ENCODE measurements around the gene LYAR.

GRCh38 chr4:4288098-4288497 is 1.9 kb downstream of the LYAR start:
- TF ChIP-seq CTCF (IDR thresholded peaks at IDR 0.05) (no peak), POLR2AphosphoS5 (IDR thresholded peaks at IDR 0.05) (no peak), POLR2A (IDR thresholded peaks at IDR 0.05) (no peak)

All from transverse colon (tissue), 4 donors.